HCT116 (cell line): ENCODE results near the gene DAP. TPM values are rescaled to one million over a fixed set of nuclear protein-coding genes. Genes with fewer than 3 reads are reported as not detected.

Source experiments
- ATAC-seq: fragments of 200-7000 bp; cut with Tn5 transposase; 2 replicates; pipeline ENCODE4 v1.9.1; 2020; ENCODE audit warnings: mild to moderate bottlenecking, moderate library complexity
- BruUV-seq: library from RNA; stranded (reverse); fragments of 400-500 nt; replicated peaks from 2 replicates; lab custom pipeline; 2021; lab: Mats Ljungman, UMichigan
- CTCF ChIA-PET: fragments of 300-600 bp; sonication (Branson Sonifier 250); formaldehyde crosslinking; loops from one replicate; lab custom pipeline; 2021; ENCODE audit warnings: antibody characterized with exemption; lab: Charles Lee
- POLR2A ChIA-PET: fragments of 300-600, 350-600 bp; sonication (Branson Sonifier 250); formaldehyde crosslinking; loops from one replicate; lab custom pipeline; 2021; ENCODE audit warnings: antibody characterized with exemption; lab: Charles Lee
- RAD21 ChIA-PET, 2 experiments: fragments of 300-600 bp; sonication (Branson Sonifier 250); formaldehyde crosslinking; loops; one replicate each; lab custom pipeline; 2023; ENCODE audit warnings: low total read pairs in 2 of 2; ENCODE audit not compliant: uncharacterized antibody in 2 of 2, unreplicated experiment in 2 of 2, low non-redundant PET in 1 of 2; lab: Charles Lee
- DNase-seq: peaks from one replicate; pipeline ENCODE4 v3.0.0-alpha.2; 2010; ENCODE audit warnings: low read depth, low spot score
- H2AFZ ChIP-seq: fragments of 200-600 bp; shearing (Covaris generic), sonication (generic); 2 replicates; pipeline ENCODE4 v1.6.1; 2017; ENCODE audit warnings: low read depth, mixed run types, mixed read lengths, antibody characterized with exemption, low read length; ENCODE audit not compliant: poor library complexity, severe bottlenecking
- H3K27ac ChIP-seq: 2 replicates; pipeline ENCODE4 v1.5.1; 2012; ENCODE audit warnings: low read depth, low read length
- H3K27me3 ChIP-seq: fragments of 200-600 bp; sonication (generic); 2 replicates; pipeline ENCODE4 v1.6.1; 2016; ENCODE audit warnings: mixed run types, low read length, mixed read lengths; ENCODE audit not compliant: insufficient read depth
- H3K36me3 ChIP-seq, 2 experiments: fragments of 200-500 bp in 1 of 2; fragments of 200-600 bp in 1 of 2; sonication (Bioruptor generic) in 1 of 2; sonication (generic) in 1 of 2; 2 replicates each; pipeline versions ENCODE4 v1.5.1 to v1.6.1; 2014 to 2016; ENCODE audit warnings: low read length in 2 of 2, inconsistent platforms in 1 of 2, mixed read lengths in 1 of 2, mixed run types in 1 of 2; ENCODE audit not compliant: insufficient read depth in 2 of 2, control insufficient read depth in 1 of 2
- H3K4me1 ChIP-seq, 2 experiments: fragments of 200-600 bp in 1 of 2; sonication (generic) in 1 of 2; 2 replicates each; pipeline versions ENCODE4 v1.5.1 to v1.6.1; 2012 to 2017; ENCODE audit warnings: low read length in 2 of 2, inconsistent platforms in 1 of 2, mild to moderate bottlenecking in 1 of 2, mixed read lengths in 1 of 2, mixed run types in 1 of 2, moderate library complexity in 1 of 2; ENCODE audit not compliant: insufficient read depth in 2 of 2, control insufficient read depth in 1 of 2
- H3K4me2 ChIP-seq: fragments of 200-600 bp; sonication (generic); 2 replicates; pipeline ENCODE4 v1.6.1; 2017; ENCODE audit warnings: mixed run types, low read length, mixed read lengths
- H3K4me3 ChIP-seq, 2 experiments: fragments of 200-600 bp in 1 of 2; sonication (generic) in 1 of 2; replicated peaks in 1 of 2; 2 replicates each; pipeline ENCODE4 v1.5.1; 2011 to 2016; ENCODE audit warnings: low read length in 2 of 2, control low read depth in 1 of 2, low read depth in 1 of 2, mild to moderate bottlenecking in 1 of 2, mixed read lengths in 1 of 2, mixed run types in 1 of 2
- H3K79me2 ChIP-seq: fragments of 200-600 bp; sonication (generic); 2 replicates; pipeline ENCODE4 v1.6.1; 2017; ENCODE audit warnings: mild to moderate bottlenecking, mixed run types, low read length, moderate library complexity, mixed read lengths; ENCODE audit not compliant: insufficient read depth
- H3K9ac ChIP-seq: fragments of 200-600 bp; sonication (generic); 2 replicates; pipeline ENCODE4 v1.6.1; 2016; ENCODE audit warnings: low read length, mixed read lengths
- H3K9me2 ChIP-seq: fragments of 200-600 bp; sonication (generic), shearing (Covaris generic); 2 replicates; pipeline ENCODE4 v1.6.1; 2017; ENCODE audit warnings: mixed run types, mild to moderate bottlenecking, moderate library complexity; ENCODE audit not compliant: insufficient read depth
- H3K9me3 ChIP-seq, 2 experiments: fragments of 200-500 bp in 1 of 2; fragments of 200-600 bp in 1 of 2; sonication (Bioruptor generic) in 1 of 2; sonication (generic) in 1 of 2; 2 replicates each; pipeline ENCODE4 v1.6.1; 2014 to 2017; ENCODE audit warnings: low read length in 2 of 2, mixed read lengths in 2 of 2, inconsistent platforms in 1 of 2, low read depth in 1 of 2, mild to moderate bottlenecking in 1 of 2, mixed run types in 1 of 2, moderate library complexity in 1 of 2; ENCODE audit not compliant: control insufficient read depth in 1 of 2, insufficient read depth in 1 of 2
- H4K20me1 ChIP-seq: fragments of 200-600 bp; sonication (generic), shearing (Covaris generic); 2 replicates; pipeline ENCODE4 v1.6.1; 2017; ENCODE audit warnings: mixed run types, mild to moderate bottlenecking, moderate library complexity; ENCODE audit not compliant: insufficient read depth
- CBX3 ChIP-seq: IDR thresholded peaks from 2 replicates; pipeline ENCODE4 v1.6.1; 2012; ENCODE audit warnings: low read depth
- EGR1 ChIP-seq: IDR thresholded peaks from 2 replicates; pipeline ENCODE4 v1.6.1; 2012; ENCODE audit warnings: low read depth
- FOSL1 ChIP-seq: IDR thresholded peaks from 2 replicates; pipeline ENCODE4 v1.6.1; 2012; ENCODE audit warnings: low read depth
- POLR2A ChIP-seq: IDR thresholded peaks from 2 replicates; pipeline ENCODE4 v1.7.0; 2011; ENCODE audit warnings: borderline replicate concordance; ENCODE audit not compliant: insufficient read depth, insufficient read length; ENCODE audit errors: extremely low read depth
- RAD21 ChIP-seq: IDR thresholded peaks from 2 replicates; pipeline ENCODE4 v1.6.1; 2012; ENCODE audit warnings: low read depth, mild to moderate bottlenecking
- SRF ChIP-seq: IDR thresholded peaks from 2 replicates; pipeline ENCODE4 v1.6.1; 2012; ENCODE audit warnings: low read depth
- TCF7L2 ChIP-seq: IDR thresholded peaks from 2 replicates; pipeline ENCODE4 v1.7.0; 2011; ENCODE audit warnings: borderline replicate concordance, inconsistent platforms; ENCODE audit not compliant: insufficient read depth, insufficient read length; ENCODE audit errors: extremely low read depth
- YY1 ChIP-seq: IDR thresholded peaks from 2 replicates; pipeline ENCODE4 v1.6.1; 2011; ENCODE audit warnings: low read length, low read depth, moderate library complexity, mild to moderate bottlenecking; ENCODE audit not compliant: insufficient replicate concordance; ENCODE audit errors: extremely low read depth
- ZNF274 ChIP-seq: fragments of 200-500 bp; sonication (Bioruptor generic); IDR thresholded peaks from 2 replicates; pipeline ENCODE4 v1.6.1; 2014; ENCODE audit warnings: mild to moderate bottlenecking, low read depth, low read length, inconsistent platforms
- intact Hi-C: fragments of 100-400 bp; cut with micrococcal nuclease; formaldehyde crosslinking; loops from 2 replicates; pipeline ENCODE4 v1.10.0; 2022
- total RNA-seq: library from RNA; stranded (reverse); gene quantifications from one replicate; pipeline ENCODE4 v1.2.1, GENCODE V29; 2021; ENCODE audit not compliant: unreplicated experiment
- TF ChIP-seq, protein P1 (sequence below): IDR thresholded peaks from 2 replicates; pipeline ENCODE4 v1.6.1; 2012
- TF ChIP-seq, protein P2 (sequence below): IDR thresholded peaks from 2 replicates; pipeline ENCODE4 v1.6.1; 2011; ENCODE audit warnings: mild to moderate bottlenecking, low read length, moderate library complexity; ENCODE audit not compliant: insufficient replicate concordance; ENCODE audit errors: extremely low read depth
- TF ChIP-seq, protein P3 (sequence below): IDR thresholded peaks from 2 replicates; pipeline ENCODE4 v1.6.1; 2012; ENCODE audit warnings: low read depth

DAP gene
- total RNA-seq, 1 experiment from 2014 or later: 59.1 TPM

DNA sequence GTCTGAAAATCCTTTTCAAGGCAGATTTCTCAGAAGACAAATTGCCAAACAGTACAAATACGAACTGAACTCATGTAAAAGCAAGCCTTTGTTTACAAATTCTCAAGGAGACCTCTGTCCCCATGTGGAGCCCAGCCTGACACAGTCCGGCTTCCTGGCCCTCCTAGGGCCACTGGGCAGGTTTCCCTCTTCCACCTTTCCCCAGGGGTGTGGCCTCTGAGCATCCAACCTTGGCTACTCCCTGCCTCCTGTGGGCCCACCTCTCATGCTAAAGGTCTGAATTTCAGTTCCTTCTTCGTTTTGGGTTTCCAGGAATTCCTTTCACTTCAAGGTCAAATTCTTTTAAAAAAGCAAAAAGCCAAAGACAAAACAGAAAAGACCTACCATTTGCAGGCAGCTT is 10.1 kb downstream of the DAP start:
- TF ChIP-seq, protein P1, sequence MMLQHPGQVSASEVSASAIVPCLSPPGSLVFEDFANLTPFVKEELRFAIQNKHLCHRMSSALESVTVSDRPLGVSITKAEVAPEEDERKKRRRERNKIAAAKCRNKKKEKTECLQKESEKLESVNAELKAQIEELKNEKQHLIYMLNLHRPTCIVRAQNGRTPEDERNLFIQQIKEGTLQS: no peak
- no peak for TF ChIP-seq RAD21
- Histone ChIP-seq H3K9me3 (no peaks in the 10 kb centered on the region), H2AFZ (no peak overlapping the region), H3K27ac (no peak overlapping the region), H3K9me2 (no peaks in the 10 kb centered on the region), H3K79me2 (peaks cover 68% of the 10 kb centered on the region), H3K27me3 (no peaks in the 10 kb centered on the region), H3K4me1 (no peaks in the 10 kb centered on the region), H3K36me3 (peaks cover 10 to 13% of the 10 kb centered on the region in 2 experiments; a peak in 3 of 4 replicates), H3K4me2 (no peak overlapping the region), H3K4me3 (no peak overlapping the region), H4K20me1 (no peaks in the 10 kb centered on the region), H3K9ac (no peak overlapping the region)
- ATAC-seq: no peak
- ChIA-PET CTCF (no interaction called here), POLR2A (no interaction called here), RAD21 (no interaction called here)
- intact Hi-C loops: no loop called here
- no peak for DNase-seq
- no TSS peak for BruUV-seq

DNA sequence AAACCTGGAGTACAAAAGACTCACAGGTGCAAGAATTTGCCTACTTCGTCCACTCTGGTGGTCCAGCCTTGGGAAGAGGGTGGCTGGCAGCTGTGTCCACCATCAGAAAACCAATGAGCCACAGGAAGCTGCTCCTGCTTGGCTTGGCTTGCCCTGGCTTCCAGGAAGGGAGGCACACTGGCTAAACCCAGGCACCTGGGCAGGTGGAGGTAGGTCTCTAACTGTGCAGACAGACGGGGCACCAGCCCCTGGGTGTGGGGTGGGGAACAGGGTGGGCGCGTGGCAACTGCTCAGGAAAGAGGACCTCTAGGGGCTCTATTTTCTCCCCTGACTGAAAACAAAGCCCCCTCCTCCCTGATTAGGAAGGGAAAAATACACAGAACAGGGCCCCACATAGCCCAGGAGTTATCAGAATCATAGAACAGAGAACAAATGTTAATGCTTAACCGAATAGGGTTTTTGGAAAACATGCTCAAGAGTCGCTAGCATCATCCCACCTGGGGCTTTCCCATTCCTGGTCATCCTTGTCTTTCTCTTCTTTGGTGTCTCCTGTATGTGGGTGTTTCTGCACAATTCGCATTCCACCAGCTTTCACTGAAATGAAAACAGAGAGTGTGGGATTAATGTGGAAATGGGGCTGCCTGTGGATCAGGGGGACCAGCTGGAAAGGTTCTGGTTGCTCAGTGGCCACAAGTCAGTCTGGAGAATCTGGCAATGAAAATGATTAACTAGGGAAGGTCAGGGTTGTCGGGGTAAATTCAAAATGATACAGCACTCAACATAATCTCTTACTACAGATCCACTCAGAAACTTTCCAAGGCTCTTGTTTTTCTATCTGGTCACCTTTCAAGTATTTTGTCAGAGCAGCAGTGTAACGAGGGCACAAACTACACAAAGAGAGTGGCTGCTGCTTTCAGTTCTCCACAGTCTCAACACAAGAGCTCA is 13.1 kb downstream of the DAP start:
- no peak for ATAC-seq
- no peak for DNase-seq
- ChIA-PET CTCF (no interaction called here), RAD21 (no interaction called here), POLR2A (no interaction called here)
- H2AFZ ChIP-seq: no peak overlapping the region
- no TSS peak for BruUV-seq
- H3K36me3 ChIP-seq: peaks cover 10 to 21% of the 10 kb centered on the region in 2 experiments; a peak in 3 of 4 replicates
- peaks cover 38% of the 10 kb centered on the region for H3K79me2 ChIP-seq
- no peaks in the 10 kb centered on the region for H3K9me2 ChIP-seq
- no peak overlapping the region for H3K4me2 ChIP-seq
- H3K4me3 ChIP-seq: no peak overlapping the region
- no peak overlapping the region for H3K9ac ChIP-seq
- no peaks in the 10 kb centered on the region for H4K20me1 ChIP-seq
- no peaks in the 10 kb centered on the region for H3K4me1 ChIP-seq
- no peak overlapping the region for H3K27ac ChIP-seq
- H3K9me3 ChIP-seq: no peaks in the 10 kb centered on the region
- intact Hi-C loops: no loop called here
- no peaks in the 10 kb centered on the region for H3K27me3 ChIP-seq
- TF ChIP-seq, protein P2, sequence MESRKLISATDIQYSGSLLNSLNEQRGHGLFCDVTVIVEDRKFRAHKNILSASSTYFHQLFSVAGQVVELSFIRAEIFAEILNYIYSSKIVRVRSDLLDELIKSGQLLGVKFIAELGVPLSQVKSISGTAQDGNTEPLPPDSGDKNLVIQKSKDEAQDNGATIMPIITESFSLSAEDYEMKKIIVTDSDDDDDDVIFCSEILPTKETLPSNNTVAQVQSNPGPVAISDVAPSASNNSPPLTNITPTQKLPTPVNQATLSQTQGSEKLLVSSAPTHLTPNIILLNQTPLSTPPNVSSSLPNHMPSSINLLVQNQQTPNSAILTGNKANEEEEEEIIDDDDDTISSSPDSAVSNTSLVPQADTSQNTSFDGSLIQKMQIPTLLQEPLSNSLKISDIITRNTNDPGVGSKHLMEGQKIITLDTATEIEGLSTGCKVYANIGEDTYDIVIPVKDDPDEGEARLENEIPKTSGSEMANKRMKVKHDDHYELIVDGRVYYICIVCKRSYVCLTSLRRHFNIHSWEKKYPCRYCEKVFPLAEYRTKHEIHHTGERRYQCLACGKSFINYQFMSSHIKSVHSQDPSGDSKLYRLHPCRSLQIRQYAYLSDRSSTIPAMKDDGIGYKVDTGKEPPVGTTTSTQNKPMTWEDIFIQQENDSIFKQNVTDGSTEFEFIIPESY: no peak
- TF ChIP-seq FOSL1: no peak
- TF ChIP-seq YY1: no peak
- no peak for TF ChIP-seq EGR1
- TF ChIP-seq TCF7L2: no peak
- no peak for TF ChIP-seq ZNF274
- TF ChIP-seq, protein P1: no peak
- TF ChIP-seq POLR2A: no peak
- TF ChIP-seq CBX3: no peak
- TF ChIP-seq SRF: no peak
- TF ChIP-seq, protein P3, sequence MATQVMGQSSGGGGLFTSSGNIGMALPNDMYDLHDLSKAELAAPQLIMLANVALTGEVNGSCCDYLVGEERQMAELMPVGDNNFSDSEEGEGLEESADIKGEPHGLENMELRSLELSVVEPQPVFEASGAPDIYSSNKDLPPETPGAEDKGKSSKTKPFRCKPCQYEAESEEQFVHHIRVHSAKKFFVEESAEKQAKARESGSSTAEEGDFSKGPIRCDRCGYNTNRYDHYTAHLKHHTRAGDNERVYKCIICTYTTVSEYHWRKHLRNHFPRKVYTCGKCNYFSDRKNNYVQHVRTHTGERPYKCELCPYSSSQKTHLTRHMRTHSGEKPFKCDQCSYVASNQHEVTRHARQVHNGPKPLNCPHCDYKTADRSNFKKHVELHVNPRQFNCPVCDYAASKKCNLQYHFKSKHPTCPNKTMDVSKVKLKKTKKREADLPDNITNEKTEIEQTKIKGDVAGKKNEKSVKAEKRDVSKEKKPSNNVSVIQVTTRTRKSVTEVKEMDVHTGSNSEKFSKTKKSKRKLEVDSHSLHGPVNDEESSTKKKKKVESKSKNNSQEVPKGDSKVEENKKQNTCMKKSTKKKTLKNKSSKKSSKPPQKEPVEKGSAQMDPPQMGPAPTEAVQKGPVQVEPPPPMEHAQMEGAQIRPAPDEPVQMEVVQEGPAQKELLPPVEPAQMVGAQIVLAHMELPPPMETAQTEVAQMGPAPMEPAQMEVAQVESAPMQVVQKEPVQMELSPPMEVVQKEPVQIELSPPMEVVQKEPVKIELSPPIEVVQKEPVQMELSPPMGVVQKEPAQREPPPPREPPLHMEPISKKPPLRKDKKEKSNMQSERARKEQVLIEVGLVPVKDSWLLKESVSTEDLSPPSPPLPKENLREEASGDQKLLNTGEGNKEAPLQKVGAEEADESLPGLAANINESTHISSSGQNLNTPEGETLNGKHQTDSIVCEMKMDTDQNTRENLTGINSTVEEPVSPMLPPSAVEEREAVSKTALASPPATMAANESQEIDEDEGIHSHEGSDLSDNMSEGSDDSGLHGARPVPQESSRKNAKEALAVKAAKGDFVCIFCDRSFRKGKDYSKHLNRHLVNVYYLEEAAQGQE: no peak
